Kasumi-1 (cell line): ENCODE results near the gene ETS1.

Experiments
- DNase-seq, 2 experiments: peaks; one replicate each; lab custom pipeline; 2025; lab: John Stamatoyannopoulos, UW

ETS1 gene

GRCh38 chr11:128432926-128433325 is 154.4 kb downstream of the ETS1 start:
- DNase-seq = no peak

GRCh38 chr11:128431931-128432330 is 155.4 kb downstream of the ETS1 start:
- no peak for DNase-seq

DNA sequence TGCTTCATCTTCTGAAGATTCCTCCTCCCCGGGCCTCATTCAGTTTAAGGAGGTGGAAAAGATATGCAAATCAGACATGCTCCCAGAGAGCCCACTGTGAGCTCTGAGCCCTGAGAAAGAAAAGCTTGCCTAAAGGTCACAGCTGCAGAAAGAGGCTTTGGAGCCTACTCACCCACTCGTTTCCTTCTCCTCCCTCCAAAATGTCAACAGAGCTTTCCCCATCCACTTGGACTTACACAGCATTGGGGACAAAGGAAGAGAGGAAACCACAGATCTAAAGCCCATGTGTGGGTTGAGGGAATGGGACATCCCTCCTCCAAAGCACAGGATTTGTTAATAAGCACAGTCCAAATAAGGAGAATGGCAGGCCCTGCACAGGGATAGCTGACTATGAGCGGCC is 158.4 kb downstream of the ETS1 start:
- DNase-seq = no peak

DNA sequence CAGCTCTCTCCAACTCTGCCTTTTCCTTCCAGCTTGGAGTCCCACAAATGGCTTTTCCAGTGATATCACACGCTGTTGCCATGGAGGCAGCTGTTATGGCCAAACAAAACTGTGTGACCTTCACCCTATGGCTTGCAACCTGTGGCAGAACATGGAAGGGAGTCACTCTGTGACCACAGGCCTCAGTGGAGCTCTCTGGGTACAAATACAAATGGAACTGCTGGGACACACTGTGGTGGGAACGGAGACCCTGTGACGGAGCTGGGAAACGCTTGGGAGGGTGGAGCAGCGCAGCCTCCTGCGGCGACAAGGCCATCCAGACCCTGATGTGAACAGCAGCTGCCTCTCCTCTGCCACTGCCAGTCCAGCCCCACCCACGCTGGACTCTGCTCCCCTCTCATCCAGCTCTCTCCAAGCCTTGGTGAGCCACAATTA is 162.5 kb downstream of the ETS1 start:
- no peak for DNase-seq

DNA sequence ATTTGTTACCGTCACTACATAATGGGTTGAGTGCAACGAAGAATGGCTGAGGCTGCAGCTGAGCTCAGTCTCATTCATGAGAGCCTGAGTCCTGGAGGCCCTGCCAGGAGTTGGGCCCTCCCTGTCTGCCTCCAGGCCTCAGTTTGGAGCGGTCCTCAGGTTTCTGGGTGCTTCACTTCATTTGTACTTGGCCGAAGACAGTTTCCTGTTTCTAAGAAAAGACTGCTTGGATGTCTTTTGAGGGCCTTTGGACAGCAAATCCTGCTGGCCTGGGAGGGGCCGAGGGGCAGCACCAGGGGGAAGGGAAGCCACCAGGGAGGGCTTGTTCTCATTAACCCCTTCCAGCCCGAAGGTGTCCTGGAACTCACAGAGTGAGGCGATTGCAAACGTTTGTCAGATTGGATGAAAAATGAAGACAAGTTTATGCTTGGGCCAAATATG is 163.1 kb downstream of the ETS1 start:
- DNase-seq = no peak

DNA sequence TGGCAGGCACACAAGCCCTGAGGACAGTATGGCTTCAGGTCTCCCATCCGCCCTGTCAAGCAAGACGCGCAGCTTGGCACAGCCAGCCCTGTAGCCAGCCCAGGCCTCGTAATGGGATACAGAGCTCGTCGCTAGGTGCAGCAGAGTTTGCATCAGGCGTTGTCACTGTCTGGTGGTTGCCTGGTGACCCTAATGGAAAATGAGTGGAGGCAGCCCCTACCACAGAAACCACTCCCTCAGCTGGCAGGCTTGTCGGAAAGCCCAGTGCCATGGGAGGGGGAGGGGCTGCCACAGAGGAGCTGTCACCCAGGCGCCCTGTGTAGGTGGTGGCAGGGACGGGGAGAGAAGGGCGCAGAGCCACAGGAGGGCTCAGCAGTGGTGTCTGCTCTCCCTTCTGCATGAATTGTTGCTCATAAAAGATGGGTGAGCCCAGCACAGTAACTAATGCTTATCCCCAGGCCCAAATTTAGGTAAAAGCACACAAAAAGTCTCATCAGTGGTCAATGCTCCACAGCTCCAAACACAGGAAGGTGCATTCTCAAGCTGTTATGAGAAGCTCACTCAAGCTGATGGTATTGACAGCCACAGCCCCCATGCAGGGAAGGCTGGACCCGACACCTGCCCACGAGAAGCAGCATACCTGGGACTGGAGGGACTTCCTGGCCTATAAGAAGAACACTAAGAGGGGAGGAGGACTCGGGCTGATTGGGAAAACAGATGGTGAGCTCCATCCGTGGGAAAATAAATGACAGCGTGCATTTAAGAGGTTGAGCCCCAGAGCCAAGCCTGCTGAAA is 164.6 kb downstream of the ETS1 start:
- no peak for DNase-seq

GRCh38 chr11:128421577-128422330 is 165.6 kb downstream of the ETS1 start:
- DNase-seq = no peak

- DNase-seq = no peak
These were observed 166.4 kb downstream of the ETS1 start for GRCh38 chr11:128420951-128421350.

DNA sequence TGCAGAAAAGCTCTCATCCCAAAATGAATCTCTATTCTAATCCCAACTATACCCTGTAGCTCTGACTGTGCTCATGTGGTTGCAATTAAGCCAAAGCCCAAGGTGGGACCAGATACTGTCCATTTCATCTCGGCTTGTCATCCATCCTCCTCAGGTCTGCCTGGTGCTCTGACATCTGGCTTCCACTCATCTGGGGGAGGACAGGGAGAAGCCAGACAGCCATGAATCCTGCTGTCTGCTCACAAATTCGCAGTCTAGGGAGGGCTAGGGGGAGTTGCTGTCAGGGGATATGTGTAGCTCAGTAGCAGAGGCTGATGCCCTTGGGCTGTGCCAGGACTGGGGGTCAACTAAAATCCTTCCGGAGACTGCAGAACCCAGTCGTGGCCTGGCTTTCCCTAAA is 167.1 kb downstream of the ETS1 start:
- no peak for DNase-seq

DNA sequence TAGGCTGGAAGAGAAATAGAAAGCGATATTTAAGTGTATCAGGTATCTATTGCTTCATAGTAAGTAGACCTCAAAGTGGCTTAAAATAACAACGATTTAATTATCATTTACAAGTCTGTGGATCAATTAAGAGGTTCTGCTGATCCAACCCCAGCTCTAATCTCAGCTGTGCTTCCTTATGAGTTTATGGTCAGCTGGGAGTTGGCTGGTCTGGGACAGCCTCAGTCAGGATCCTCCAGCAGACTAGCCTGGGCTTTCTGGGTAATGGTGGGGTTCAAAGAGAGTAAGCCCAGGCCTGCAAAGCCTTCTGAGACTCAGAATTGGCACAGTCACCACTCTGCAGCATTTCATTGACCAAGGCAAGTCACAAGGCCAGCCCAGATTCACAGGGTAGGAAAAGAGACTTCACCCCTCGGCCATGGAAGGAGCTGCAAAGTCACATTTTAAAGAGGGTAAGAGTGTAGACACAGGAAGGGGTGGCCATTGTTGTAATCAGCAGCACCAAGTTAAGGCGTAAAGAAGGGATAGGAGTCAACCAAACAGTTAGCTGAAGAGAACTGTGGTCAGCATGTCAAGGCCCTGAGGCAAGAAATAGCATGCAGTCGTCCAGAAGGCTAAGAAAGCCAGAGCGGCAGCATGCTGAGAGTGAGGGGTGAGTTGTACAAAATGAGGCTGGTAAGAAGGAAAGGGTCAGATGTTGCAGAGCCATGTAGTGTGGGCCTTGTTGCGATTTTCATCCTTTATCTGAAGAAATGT is 168.2 kb downstream of the ETS1 start:
- no peak for DNase-seq

- no peak for DNase-seq
These were observed 169.6 kb downstream of the ETS1 start for GRCh38 chr11:128417607-128418324.

- no peak for DNase-seq
These were observed 170.4 kb downstream of the ETS1 start for GRCh38 chr11:128416976-128417375.

DNA sequence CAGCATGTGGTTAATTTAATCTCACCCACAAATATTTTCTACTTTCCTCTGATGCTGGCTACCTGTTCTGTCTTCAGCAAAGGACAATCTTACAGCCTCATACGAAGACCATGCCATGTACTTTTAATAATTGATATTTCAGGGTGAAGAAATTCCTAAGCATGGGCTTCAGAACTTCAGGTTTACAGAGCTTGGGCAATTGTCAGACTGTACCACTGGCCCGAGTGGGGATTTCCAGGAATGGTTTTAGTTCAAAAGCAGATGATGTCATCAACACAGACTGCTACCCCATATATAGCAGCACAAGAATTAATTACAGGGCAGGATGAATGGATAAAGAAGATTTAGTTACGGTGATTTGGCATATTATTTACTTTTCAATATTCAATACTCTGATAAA is 171.8 kb downstream of the ETS1 start:
- DNase-seq = no peak

DNA sequence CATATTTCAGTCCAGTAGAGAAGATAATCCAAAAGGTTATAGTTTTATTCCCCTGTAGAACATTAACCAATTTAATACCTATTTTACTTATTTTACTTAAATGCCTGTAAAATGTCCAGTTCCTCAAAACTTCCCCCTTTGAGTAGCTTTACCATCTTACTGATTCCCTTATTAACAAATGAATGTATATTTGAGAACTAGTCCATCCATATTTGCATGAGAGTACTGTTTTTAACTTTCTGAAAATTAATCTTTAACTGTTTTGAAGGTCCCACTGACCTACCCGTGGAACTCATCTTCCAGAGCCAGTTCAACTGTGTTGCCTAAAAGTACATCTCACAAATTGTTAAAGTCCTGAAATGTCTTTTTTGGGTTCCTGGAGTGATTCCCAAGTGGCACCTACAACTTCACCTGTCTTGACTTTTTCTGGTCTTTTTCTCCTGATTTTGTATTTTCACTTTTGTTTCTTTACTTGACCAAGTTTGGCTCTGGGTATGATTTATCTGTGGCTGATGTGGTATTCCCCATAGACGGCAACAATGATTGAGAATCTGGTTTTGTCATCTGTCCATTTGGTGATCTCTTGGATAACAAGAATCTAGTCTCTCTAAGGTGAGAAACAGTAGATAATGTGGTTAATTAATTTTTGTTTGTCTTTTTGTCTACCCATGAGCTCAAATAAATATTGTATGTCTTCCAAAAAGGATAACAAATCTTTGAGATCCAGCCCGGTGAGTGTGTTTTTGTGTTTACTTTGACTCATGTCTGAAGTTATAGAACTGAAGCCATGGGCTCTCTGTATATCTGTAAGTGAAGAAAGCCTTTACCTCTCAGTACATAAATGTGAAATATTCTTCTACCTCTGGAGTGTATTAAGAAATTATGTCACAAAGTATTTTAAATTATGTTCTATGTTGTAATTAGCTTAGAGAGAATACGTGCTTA is 174.2 kb downstream of the ETS1 start:
- DNase-seq = no peak

DNA sequence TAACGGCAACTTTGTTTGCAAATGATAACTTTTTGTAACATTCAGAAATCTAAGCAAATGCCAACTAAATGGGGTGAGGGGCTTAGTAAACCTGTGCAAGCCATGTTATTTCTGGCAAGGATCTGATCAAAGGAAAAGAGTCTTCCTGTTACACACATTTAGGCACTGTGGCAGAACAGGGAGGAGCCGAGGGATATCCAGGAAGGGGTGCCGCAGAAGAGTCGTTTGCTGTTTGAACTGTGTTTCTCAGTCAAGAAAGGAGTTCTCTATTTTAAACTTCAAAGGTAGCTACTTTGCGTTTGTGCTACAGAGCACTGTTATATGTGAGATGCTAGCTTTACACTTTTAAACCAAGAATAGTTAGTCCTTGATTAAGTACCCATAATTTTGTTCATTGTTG is 175.5 kb downstream of the ETS1 start:
- DNase-seq = no peak

GRCh38 chr11:128411150-128411549 is 176.2 kb downstream of the ETS1 start:
- no peak for DNase-seq

- no peak for DNase-seq
These were observed 177.9 kb downstream of the ETS1 start for GRCh38 chr11:128409476-128409875.
